Activated T-cell treated with anti-CD3 and anti-CD28 coated beads, Interleukin-2, amount 50 U/mL, for 72 hours (primary cell): ENCODE results near the gene PRKCA. TPM values are rescaled to one million over a fixed set of nuclear protein-coding genes. Genes with fewer than 3 reads are reported as not detected.
"Not testable (repeated sequence)": the region's sequence is repeated elsewhere in the genome, so short reads cannot be mapped to it uniquely, and the experiment has no call there.

ENCODE experiments used
- ATAC-seq, 2 donors: fragments of 150-1000 bp; cut with Tn5 transposase; replicated peaks in 1 of 2; 2 replicates each; pipeline ENCODE4 v1.10.0; 2021; ENCODE audit warnings: moderate library complexity in 2 of 2, mild to moderate bottlenecking in 1 of 2
- DNase-seq, 2 donors: peaks; one replicate each; pipeline ENCODE4 v3.0.0; 2021 to 2022; ENCODE audit warnings: mixed read lengths in 1 of 2
- H3K27ac Mint-ChIP-seq: one replicate; pipeline ENCODE4 v1.8.0; 2022; ENCODE audit warnings: mild to moderate bottlenecking, moderate library complexity, mixed read lengths
- H3K27me3 Mint-ChIP-seq: one replicate; pipeline ENCODE4 v1.8.0; 2022; ENCODE audit warnings: low read depth, mixed read lengths
- H3K36me3 Mint-ChIP-seq, 2 donors: one replicate each; pipeline ENCODE4 v1.8.0; 2022; ENCODE audit warnings: mixed read lengths in 2 of 2, mild to moderate bottlenecking in 1 of 2; ENCODE audit not compliant: insufficient read depth in 2 of 2
- H3K4me1 Mint-ChIP-seq: one replicate; pipeline ENCODE4 v1.8.0; 2022; ENCODE audit warnings: low read depth, mixed read lengths
- H3K4me3 Mint-ChIP-seq, 2 donors: one replicate each; pipeline ENCODE4 v1.8.0; 2022; ENCODE audit warnings: mild to moderate bottlenecking in 2 of 2, mixed read lengths in 2 of 2, moderate library complexity in 2 of 2
- H3K9me3 Mint-ChIP-seq, 2 donors: one replicate each; pipeline ENCODE4 v1.8.0; 2022; ENCODE audit warnings: mixed read lengths in 2 of 2
- total RNA-seq, 2 donors: library from RNA; stranded (reverse); gene quantifications; one replicate each; pipeline ENCODE4 v1.2.3, GENCODE V29; 2022

PRKCA gene
- total RNA-seq, 2 donors from 2014 or later = 126 to 138 TPM

DNA sequence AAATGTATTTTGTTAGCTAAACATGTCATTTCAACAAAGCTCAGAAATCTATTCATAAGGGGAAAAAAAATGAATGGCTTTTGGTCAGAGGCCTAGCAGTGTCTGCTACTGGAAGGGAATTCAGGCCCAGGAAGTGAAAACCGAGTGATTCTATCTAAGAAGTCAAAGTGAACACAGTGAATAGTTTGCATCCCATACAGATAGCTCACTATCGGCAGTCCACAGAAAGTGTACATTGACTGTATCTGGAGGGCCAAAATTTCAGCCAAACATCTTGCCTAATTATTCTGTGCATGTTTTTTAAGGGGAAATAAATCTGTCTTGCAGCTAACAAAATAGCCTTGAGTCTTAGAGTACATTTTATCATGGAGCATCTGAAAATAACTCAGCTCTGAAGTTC lies 318.1 kb downstream of the PRKCA start:
- Mint-ChIP-seq H3K4me3 (no peak overlapping the region), H3K36me3 (peaks cover 0 to 11% of the 10 kb centered on the region in 2 donors), H3K4me1 (peaks cover 35% of the 10 kb centered on the region), H3K27me3 (no peaks in the 10 kb centered on the region), H3K9me3 (peaks cover 0 to 4% of the 10 kb centered on the region in 2 donors), H3K27ac (no peak overlapping the region)
- DNase-seq (no peak), ATAC-seq (no peak)

DNA sequence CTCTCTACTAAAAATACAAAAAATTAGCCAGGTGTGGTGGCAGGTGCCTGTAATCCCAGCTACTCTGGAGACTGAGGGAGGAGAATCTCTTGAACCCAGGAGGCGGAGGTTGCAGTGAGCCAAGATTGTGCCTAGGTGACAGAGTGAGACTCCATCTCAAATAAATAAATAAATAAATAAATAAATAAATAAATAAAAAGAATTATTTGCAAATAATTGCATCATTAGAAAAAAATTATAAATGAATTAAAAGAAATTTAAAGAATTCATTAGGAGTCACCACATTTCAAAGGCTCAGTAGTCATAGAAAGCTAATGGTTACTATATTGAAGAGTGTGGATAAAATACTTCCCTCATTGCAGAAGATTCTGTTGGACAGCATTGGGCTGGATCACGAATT lies 322.2 kb downstream of the PRKCA start:
- not testable (repeated sequence) for H3K9me3 Mint-ChIP-seq, H3K27me3 Mint-ChIP-seq, ATAC-seq, H3K36me3 Mint-ChIP-seq, DNase-seq, H3K27ac Mint-ChIP-seq, H3K4me3 Mint-ChIP-seq
- H3K4me1 Mint-ChIP-seq = peaks cover 25% of the 10 kb centered on the region

- Mint-ChIP-seq H3K36me3 (peaks cover 0 to 8% of the 10 kb centered on the region in 2 donors), H3K27me3 (no peaks in the 10 kb centered on the region), H3K9me3 (peaks cover 0 to 4% of the 10 kb centered on the region in 2 donors), H3K4me3 (no peak overlapping the region), H3K27ac (no peak overlapping the region), H3K4me1 (peaks cover 24% of the 10 kb centered on the region)
- DNase-seq (no peak), ATAC-seq (peak; percentile 43 to 55)
Observed at GRCh38 chr17:66625311-66625767, 322.9 kb downstream of the PRKCA start.

DNA sequence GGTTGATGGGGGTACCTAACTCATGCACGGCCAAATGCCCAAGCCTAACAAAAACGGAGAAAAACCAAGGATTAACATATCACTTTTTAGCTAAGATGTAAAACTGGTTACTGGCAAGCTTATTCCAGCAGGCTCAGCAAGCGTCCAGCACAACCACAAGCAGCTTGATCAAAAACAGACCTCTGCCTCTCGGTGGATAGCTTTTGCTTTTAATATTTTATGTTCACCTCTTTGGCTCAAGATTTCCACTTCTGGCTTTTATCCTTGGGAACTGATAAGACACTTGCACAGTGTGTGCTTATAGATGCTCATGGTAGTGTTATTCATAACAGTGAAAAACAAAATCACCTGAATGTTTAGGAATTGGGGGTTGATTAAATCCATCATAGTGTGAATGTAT lies 325.6 kb downstream of the PRKCA start:
- DNase-seq = no peak
- H3K4me3 Mint-ChIP-seq = no peak overlapping the region
- peaks cover 0 to 1% of the 10 kb centered on the region in 2 donors for H3K9me3 Mint-ChIP-seq
- H3K27me3 Mint-ChIP-seq = no peaks in the 10 kb centered on the region
- peak overlapping the region; percentile 48 for H3K27ac Mint-ChIP-seq
- ATAC-seq = no peak
- peaks cover 45% of the 10 kb centered on the region for H3K4me1 Mint-ChIP-seq
- no peaks in the 10 kb centered on the region for H3K36me3 Mint-ChIP-seq

DNA sequence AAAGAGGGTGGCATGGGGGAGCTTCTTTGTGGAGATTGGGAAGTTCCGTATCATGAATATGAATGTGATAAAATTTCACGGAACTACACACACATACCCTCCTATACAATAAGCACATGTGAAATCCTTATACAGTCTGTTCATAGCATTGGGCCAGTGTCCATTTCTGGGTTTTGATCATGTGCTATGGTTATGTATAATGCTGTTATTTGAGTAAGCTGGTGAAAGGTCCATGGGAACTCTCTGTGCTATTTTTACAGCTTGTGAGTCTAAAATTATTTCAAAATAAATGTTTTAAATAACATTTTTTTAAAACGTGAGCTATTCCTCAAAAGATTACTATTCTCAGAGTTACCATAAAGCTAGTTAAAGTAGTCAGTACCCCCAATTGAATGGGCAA lies 327.3 kb downstream of the PRKCA start:
- H3K36me3 Mint-ChIP-seq = peaks cover under 1 to 2% of the 10 kb centered on the region in 2 donors
- H3K9me3 Mint-ChIP-seq = peaks cover 0 to 1% of the 10 kb centered on the region in 2 donors
- no peak overlapping the region for H3K4me3 Mint-ChIP-seq
- ATAC-seq (no peak), DNase-seq (no peak)
- no peaks in the 10 kb centered on the region for H3K27me3 Mint-ChIP-seq
- H3K27ac Mint-ChIP-seq = no peak overlapping the region
- H3K4me1 Mint-ChIP-seq = peaks cover 48% of the 10 kb centered on the region

GRCh38 chr17:66630379-66630778 lies 328.0 kb downstream of the PRKCA start:
- H3K4me3 Mint-ChIP-seq = no peak overlapping the region
- H3K36me3 Mint-ChIP-seq = peaks cover 3 to 4% of the 10 kb centered on the region in 2 donors
- DNase-seq = no peak
- ATAC-seq = no peak
- H3K27me3 Mint-ChIP-seq = no peaks in the 10 kb centered on the region
- peaks cover 54% of the 10 kb centered on the region for H3K4me1 Mint-ChIP-seq
- peaks cover 0 to 1% of the 10 kb centered on the region in 2 donors for H3K9me3 Mint-ChIP-seq
- no peak overlapping the region for H3K27ac Mint-ChIP-seq

- ATAC-seq (no peak), DNase-seq (no peak)
- Mint-ChIP-seq H3K9me3 (peaks cover 0 to 1% of the 10 kb centered on the region in 2 donors), H3K4me3 (no peak overlapping the region), H3K4me1 (peaks cover 57% of the 10 kb centered on the region), H3K27me3 (no peaks in the 10 kb centered on the region), H3K36me3 (peaks cover 3 to 4% of the 10 kb centered on the region in 2 donors), H3K27ac (no peak overlapping the region)
Observed at GRCh38 chr17:66630828-66631472, 328.5 kb downstream of the PRKCA start.

GRCh38 chr17:66632731-66633130 lies 330.3 kb downstream of the PRKCA start:
- DNase-seq (no peak), ATAC-seq (no peak)
- peak overlapping the region; percentile 54 to 77 for H3K4me3 Mint-ChIP-seq
- peak overlapping the region; percentile 78 for H3K27ac Mint-ChIP-seq
- no peaks in the 10 kb centered on the region for H3K27me3 Mint-ChIP-seq
- H3K9me3 Mint-ChIP-seq = peaks cover 0 to 1% of the 10 kb centered on the region in 2 donors
- peaks cover 64% of the 10 kb centered on the region for H3K4me1 Mint-ChIP-seq
- peaks cover 3 to 4% of the 10 kb centered on the region in 2 donors for H3K36me3 Mint-ChIP-seq

DNA sequence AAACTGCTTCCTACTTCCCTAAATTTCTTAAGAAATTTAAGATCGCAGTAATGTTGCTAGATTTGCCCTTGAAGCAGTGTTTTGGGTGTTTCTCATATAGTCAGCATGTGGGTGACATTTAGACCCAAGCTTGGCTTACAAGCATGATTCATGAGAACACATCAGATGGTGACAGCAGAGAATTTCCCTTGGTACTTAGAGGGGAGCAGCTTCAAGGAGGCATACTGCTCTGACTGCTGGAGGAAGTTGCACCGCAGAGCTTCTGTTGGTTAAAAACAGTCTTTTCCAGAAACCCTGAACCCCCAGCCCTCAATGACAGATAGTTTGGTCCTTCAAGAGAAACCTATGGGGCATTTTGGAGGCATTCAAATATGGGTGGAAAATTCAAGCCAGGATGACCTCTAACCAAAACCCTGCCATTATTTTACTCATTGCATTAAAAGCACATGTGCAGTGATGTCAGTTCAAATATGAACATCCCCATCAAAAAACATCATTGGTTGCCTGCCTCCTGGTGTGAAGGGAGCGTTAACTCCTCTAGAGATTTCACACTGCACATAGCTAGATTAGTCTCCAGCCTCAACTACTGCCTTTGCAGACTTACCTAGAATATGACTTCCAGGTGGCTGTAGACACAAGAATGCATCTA lies 331.0 kb downstream of the PRKCA start:
- DNase-seq (peak; percentile 69 to 79), ATAC-seq (peak; percentile 98)
- H3K27ac Mint-ChIP-seq = peak overlapping the region; percentile 78
- no peaks in the 10 kb centered on the region for H3K27me3 Mint-ChIP-seq
- peaks cover 0 to 1% of the 10 kb centered on the region in 2 donors for H3K9me3 Mint-ChIP-seq
- H3K4me3 Mint-ChIP-seq = peak overlapping the region; percentile 54 to 77
- H3K4me1 Mint-ChIP-seq = peaks cover 69% of the 10 kb centered on the region
- peaks cover 3 to 4% of the 10 kb centered on the region in 2 donors for H3K36me3 Mint-ChIP-seq

DNA sequence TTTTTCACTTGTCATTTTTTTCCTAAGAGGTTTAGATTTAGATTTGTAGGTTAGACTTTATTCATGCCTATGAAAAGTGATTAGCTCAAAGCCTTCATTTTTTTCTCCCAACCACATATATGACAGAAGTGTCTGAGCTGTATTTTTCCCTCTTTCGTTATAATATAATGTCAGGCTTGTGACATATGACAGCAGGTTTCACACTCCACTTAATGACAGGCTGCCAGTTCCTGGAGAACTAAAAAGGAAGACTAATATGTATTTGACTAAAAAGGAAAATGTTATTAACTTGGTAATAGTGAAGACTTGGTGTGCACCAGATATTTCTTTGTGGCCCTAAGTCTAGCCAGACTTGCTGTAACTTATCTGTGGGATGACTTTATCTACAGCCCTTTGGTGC lies 331.8 kb downstream of the PRKCA start:
- Mint-ChIP-seq H3K4me1 (peaks cover 73% of the 10 kb centered on the region), H3K36me3 (peaks cover 3 to 4% of the 10 kb centered on the region in 2 donors), H3K4me3 (peak overlapping the region; percentile 54 to 77), H3K27ac (peak overlapping the region; percentile 78), H3K9me3 (peaks cover 0 to 1% of the 10 kb centered on the region in 2 donors), H3K27me3 (no peaks in the 10 kb centered on the region)
- DNase-seq (no peak), ATAC-seq (no peak)

DNA sequence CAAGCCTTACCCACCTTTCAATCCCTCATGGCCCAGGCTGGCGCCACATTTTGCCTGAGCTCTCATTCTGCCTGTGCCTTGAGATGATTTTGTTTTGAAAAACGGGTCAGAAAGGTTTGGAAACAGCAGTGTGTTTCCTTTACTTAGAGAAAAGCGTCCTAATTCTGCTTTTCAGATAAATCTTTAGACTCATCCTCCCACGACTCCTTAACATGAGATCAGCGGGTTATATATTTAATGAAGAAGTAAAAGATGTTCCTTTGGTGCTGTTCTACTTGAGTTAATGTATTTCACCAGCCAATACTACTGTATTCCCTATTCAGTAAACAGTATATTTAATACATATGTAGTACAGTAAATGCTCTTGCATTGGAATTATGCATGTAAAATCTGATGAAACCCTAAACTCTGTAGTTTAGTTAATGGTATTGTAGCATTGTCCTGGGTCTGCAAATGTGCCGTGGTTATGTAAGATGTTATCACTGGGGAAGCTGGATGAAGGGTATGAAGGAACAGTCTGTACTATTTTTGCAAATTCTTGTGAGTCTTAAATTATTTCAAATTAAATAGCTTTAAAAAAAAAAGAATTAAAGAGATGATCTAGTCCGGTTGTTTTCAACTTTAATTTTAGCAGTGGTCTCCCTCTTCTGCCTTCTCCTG lies 333.1 kb downstream of the PRKCA start:
- Mint-ChIP-seq H3K4me3 (peak overlapping the region; percentile 20 to 68), H3K4me1 (peaks cover 68% of the 10 kb centered on the region), H3K27ac (peak overlapping the region; percentile 79)

DNA sequence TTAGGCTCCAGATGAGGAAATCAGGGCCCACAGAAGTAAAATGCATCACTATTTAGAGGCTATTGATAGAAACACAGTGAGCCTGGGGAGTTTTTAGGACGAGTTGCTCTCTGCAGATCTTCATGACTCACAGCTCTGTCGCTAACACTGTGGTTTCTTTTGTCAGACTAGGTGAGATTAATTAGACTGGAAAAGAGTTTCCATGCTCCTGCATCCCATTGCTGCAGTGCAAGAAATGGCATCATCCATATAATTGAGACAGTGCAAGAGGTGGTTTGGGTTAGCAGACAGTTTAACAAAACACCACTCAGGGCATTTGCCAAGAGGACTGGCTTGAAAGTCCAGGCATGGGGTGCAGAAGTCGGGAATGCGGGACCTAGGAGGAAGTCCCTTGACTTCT lies 333.7 kb downstream of the PRKCA start:
- Mint-ChIP-seq H3K9me3 (no peaks in the 10 kb centered on the region), H3K27ac (peak overlapping the region; percentile 79), H3K4me1 (peaks cover 62% of the 10 kb centered on the region), H3K27me3 (no peaks in the 10 kb centered on the region), H3K4me3 (peak overlapping the region; percentile 20 to 68), H3K36me3 (peaks cover 3 to 4% of the 10 kb centered on the region in 2 donors)
- DNase-seq (peak in 1 of 2 donors; percentile 7), ATAC-seq (no peak)

More for the DNA sequence above, 333.1 kb downstream of the PRKCA start:
- H3K27me3 Mint-ChIP-seq = no peaks in the 10 kb centered on the region
- H3K9me3 Mint-ChIP-seq = no peaks in the 10 kb centered on the region
- DNase-seq (no peak), ATAC-seq (no peak)
- H3K36me3 Mint-ChIP-seq = peaks cover 3 to 4% of the 10 kb centered on the region in 2 donors

DNA sequence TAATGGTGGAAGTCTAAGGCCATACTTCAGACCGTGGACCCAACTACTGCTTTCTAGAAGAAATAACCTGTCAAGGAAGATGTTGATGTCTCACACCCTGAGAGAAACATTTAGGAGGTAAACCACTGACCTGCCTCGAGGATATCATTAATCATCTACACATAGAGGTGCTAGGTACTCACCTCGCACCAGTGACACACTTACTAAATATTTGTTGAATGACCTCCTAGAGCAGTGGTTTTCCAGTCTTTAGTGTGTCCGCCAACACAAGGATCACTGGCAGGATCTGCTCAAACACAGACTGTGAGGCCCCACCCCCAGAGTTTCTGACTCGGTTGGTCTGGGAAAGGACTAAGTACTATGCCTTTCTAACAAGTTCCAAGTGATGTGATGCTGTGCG lies 335.1 kb downstream of the PRKCA start:
- H3K9me3 Mint-ChIP-seq = no peaks in the 10 kb centered on the region
- H3K4me3 Mint-ChIP-seq = no peak overlapping the region
- H3K4me1 Mint-ChIP-seq = peaks cover 49% of the 10 kb centered on the region
- no peak overlapping the region for H3K27ac Mint-ChIP-seq
- H3K36me3 Mint-ChIP-seq = peaks cover 4 to 11% of the 10 kb centered on the region in 2 donors
- ATAC-seq (no peak), DNase-seq (no peak)
- H3K27me3 Mint-ChIP-seq = no peaks in the 10 kb centered on the region
